ENCODE measurements around the gene PRR36. TPM values are rescaled to one million over a fixed set of nuclear protein-coding genes. Genes with fewer than 3 reads are reported as not detected.
A peak's percentile ranks its signal among the peaks of the same experiment; 100 is the strongest.

PRR36 gene
- total RNA-seq, result not detected

- ATAC-seq (ENCODE audit: low FRiP score) (peak; percentile 30), DNase-seq (ENCODE audit: low spot score) (no peak)
- TF ChIP-seq CTCF (IDR thresholded peaks at IDR 0.05), result no peak
These were observed at the start of gene PRR36 for GRCh38 chr19:7874076-7874896. PRR36 (minus strand) TSS chr19:7874390; CDS start chr19:7873689, 701 bp downstream.

- ATAC-seq (ENCODE audit: low FRiP score) (no peak), DNase-seq (ENCODE audit: low spot score) (no peak)
- no peak for TF ChIP-seq CTCF (IDR thresholded peaks at IDR 0.05)
These were observed 49.4 kb upstream of the PRR36 start for GRCh38 chr19:7923295-7924191.

- ATAC-seq (ENCODE audit: low FRiP score) (no peak), DNase-seq (ENCODE audit: low spot score) (no peak)
- TF ChIP-seq CTCF (IDR thresholded peaks at IDR 0.05), result no peak
These were observed 48.6 kb upstream of the PRR36 start for GRCh38 chr19:7922836-7923195.

- DNase-seq (ENCODE audit: low spot score), result no peak
- no peak for TF ChIP-seq CTCF (IDR thresholded peaks at IDR 0.05)
These were observed 48.0 kb upstream of the PRR36 start for GRCh38 chr19:7921967-7922835.

GRCh38 chr19:7921302-7921966 lies 47.2 kb upstream of the PRR36 start:
- no peak for DNase-seq (ENCODE audit: low spot score)
- no peak for TF ChIP-seq CTCF (IDR thresholded peaks at IDR 0.05)
- ATAC-seq (ENCODE audit: low FRiP score), result no peak

More at GRCh38 chr19:7921967-7922835, 48.0 kb upstream of the PRR36 start:
- ATAC-seq (ENCODE audit: low FRiP score), result no peak

All from omental fat pad (tissue), 4 donors.